22Rv1 (cell line): Measurements from ENCODE around the gene DLGAP5.

Source experiments
- H3K27ac ChIP-seq: fragments of 450-650 bp; 2 replicates; pipeline ENCODE4 v1.5.1; 2017
- CTCF ChIP-seq: fragments of 450-650 bp; IDR thresholded peaks from 2 replicates; pipeline ENCODE4 v1.5.1; 2017; ENCODE audit warnings: mild to moderate bottlenecking
- ZFX ChIP-seq: fragments of 450-650 bp; IDR thresholded peaks from 2 replicates; pipeline ENCODE4 v1.6.1; 2017; ENCODE audit warnings: antibody characterized with exemption, borderline replicate concordance

Gene DLGAP5

GRCh38 chr14:55099756-55100155, 91.6 kb downstream of the DLGAP5 start:
- no peak for TF ChIP-seq CTCF
- no peak for TF ChIP-seq ZFX
- no peak overlapping the region for H3K27ac ChIP-seq

- no peak overlapping the region for H3K27ac ChIP-seq
- TF ChIP-seq ZFX (no peak), CTCF (no peak)
Measured at GRCh38 chr14:55098561-55098898, 92.9 kb downstream of the DLGAP5 start.
